T-helper 1 cell (primary cell): ENCODE measurements around the gene PCOLCE2.
"Not testable (repeated sequence)": the region's sequence is repeated elsewhere in the genome, so short reads cannot be mapped to it uniquely, and the experiment has no call there.

Experiments
- DNase-seq, 5 donors: peaks; one replicate each; pipeline ENCODE4 v3.0.0-alpha.2; 2012 to 2020

Gene PCOLCE2

DNA sequence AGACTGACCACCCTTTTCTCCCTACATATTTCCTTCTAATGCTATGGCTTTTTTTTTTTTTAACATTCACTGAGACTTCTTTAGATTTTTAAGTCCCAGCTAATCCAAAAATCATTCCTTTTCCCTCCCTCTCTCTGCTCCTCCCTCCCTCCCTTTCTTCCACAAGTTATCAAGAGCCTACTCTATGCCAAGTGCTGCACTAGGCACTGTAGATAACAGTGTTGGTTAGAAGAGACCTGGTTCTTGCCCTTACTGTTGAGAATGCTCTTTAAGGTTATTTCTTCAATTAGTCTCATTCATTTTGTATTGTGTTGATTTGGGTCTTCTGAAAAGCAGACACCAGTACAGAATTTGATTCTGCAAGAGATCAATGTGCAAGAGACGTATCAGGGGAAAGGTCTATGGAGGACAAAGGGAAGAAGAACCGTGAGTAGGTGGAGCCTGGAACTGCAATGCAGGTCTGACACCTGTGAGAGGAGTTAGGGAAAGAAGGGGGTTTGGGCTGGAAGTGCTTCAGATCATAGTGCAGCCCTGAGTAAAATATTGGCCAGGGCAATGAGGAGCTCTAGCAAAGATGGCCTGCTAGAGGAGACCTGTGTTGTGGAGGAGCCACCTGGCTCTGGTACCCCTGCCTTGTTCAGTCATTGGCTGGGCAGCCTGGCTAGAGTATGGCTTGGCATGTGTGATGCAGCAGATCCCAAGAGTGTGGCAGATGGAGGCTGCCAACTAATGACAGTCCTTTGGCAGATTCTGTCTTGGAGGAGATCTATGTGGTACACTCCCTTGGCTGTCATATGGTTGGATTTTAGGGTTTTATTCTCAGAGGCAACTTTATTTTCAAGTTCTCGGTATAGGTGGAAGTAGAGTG, 9.7 kb upstream of the PCOLCE2 start:
- DNase-seq = no peak

DNA sequence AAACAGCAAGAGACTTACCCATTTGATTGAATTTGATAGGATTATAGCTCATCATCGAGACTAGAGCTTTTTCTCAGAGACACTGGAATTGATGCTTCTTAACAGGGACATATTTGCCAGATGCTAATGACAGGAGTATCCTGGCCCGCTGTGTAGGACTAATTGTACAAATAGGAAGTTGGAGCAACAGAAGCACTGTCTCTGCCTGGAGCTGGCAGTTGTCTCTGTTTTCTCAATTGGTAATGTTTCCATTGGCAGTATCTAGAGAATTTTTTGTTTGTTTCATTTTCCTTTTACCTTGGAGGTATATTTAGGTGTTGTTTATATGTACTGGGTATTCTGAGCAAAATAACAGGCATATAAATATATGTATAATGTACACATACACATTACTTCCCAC, 8.9 kb upstream of the PCOLCE2 start:
- DNase-seq = no peak

DNA sequence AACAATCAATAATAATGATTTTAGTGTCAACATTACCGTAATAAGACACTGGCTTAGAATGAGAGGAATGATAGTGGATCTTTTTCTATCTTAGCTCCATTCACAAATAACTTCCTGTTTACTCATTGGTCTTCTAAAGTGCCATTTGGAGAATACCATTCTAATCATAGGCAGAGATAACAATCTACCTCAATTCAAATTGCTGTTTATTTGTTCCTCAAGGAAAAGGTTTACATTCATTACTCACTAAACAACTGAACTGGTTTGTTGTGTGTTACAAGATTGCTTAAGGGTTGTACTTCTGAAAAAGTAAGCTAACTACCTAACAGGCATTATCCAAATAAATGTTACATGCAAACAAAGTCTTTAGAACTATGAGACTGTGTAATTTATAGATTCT, 8.1 kb upstream of the PCOLCE2 start:
- no peak for DNase-seq

DNA sequence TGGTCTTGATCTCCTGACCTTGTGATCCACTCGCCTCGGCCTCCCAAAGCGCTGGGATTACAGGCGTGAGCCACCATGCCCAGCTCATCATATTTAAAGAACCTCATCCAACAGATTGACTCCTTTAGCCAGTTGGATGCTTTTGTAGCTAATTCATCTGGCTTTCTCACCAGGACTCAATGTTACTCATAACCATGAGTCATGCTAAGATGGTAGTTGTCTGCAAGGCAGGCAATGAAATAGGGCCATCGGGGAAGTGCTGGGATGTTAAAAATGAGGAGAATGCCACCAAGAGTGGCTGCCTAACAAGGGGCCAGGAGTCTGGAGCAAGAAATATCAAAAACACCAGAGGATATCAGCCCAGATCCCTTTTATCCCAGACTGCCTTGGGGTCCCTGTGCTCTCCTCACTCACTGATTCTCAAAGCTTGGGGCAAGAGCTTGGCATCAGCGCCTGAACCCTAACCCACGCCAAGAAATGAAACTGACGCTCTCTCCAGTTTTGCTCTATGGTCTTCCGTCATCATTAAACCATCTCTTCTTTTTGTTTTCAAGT, 7.4 kb upstream of the PCOLCE2 start:
- no peak for DNase-seq

DNA sequence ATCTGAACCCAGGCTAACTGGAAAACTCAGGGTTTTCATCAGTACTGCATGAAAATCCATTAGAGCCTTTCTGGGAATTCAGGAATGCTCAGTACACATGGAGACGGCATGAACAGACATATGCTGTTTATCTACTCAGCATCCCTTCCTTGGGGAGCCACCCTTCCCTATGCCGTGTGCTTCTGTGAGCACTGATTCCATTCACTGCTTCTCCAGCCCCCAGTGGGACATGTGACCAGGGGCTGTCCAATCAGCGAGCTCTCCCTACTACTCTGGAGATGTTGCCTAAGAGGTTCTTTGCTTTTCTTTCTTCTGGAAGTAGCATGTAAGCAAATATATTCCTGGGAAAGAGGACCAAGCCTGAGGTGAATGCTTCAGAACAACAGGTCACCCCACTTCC, 5.6 kb upstream of the PCOLCE2 start:
- no peak for DNase-seq

DNA sequence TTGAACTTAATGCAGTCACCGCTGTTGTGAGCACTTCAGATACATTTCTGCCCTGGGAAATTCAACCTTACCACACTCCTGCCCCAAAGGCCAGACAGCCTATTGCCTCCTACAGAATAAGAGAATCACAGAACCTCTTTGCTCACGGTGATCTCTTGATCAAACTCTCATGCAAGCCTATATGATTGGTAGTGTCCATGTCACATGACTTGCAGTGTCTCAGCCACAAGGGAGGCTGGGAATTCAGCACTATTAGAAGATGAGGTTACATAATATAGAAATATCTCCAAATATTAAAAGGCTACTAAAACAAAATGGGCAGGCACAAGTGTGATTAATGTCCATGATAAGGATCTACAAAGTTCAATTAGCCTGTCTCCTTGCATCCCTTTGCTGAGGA, 3.8 kb upstream of the PCOLCE2 start:
- DNase-seq = no peak

DNA sequence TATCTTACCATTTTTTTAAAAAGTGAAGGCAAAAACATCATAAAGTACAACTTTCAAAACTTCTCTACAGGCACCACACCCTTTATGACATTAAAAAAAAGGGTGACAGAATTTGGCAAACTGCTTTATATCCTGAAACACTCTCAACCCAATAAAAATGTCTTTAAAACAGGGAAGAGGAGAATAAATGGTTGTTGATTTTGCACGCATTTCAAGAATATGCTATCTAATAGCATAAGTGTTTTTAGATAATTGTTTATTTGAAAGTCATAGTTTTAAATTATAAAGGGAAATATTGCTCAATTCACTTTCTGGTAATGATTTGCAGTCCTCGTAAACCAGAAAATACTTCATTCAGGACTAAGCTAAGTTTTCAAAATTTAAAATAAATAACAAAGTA, 1.7 kb upstream of the PCOLCE2 start:
- DNase-seq = no peak

DNA sequence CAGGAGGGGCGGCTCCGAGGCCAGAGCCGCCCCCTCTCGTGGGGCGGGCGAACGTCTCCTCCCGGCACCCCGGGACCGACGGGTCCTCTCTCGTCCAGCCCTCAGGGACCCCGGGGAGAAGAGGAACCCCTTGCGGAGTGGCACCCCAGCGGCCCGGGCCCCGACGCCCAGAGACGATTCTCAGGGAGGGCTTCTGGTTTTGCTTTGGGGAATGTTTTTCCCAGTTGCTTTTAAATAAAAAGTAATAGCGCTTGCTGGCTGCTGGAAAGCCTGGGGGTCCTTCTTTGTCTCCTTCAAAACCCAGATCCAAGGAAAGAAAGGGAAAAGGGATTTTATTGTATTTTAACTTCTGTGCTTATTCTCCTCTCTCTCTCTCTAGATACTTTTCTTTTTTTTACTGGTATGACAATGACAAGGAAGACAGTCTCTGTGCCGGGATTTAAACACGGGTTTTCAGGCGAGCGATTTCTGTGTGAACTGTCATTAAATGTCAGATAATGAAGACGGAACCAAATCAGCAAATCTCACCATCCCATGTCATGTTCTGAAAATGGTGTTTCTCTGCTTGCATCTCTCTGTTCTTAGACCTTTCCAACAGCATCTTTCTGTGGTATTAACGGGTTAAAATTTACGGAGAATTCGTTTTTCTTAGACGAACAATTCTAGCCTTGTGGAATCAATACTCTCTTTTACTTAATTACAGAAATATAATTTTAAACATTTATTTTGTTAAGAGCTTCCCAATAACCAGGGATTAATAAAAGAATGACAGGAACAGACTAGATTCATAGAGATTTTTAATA, 530 bp upstream of the PCOLCE2 start:
- no peak for DNase-seq

DNA sequence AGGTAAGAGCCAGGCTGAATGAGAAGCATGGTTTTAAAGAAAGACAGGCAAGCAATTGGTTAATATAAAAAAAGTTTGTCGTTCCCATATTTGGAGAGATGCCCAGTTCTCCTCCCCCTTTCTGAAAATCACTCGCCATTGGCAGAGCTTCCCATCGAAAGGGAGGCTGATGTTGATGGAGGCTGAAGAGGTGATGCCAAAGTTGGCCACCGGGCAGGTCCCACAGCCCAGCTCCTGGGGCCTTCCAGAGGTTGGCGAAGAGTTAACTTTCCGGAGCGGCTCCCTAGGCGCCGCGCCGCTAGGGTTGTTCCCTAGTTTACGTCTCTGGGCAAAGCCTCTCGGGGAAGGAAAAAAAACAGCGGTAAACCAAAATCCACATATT, 793 bp downstream of the PCOLCE2 start:
- DNase-seq = no peak

DNA sequence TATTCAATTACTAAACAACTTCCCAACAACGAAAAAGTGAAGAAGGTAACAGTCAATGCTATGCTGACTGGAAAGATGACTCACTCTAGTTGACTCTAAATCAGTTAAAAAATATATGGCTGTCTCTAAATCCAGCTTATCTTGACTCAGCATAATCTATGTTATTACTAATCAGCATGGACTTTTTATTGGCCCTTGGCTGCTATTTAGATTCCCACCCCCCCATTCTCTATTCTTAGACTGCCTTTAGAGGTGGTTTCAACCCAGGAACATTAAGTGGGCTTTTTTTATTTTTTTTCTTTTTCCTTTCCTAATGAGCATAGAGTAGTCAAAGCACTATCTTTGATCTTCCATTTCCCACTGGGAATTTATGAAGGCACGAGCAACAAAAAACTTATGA, 1.9 kb downstream of the PCOLCE2 start:
- DNase-seq = no peak

DNA sequence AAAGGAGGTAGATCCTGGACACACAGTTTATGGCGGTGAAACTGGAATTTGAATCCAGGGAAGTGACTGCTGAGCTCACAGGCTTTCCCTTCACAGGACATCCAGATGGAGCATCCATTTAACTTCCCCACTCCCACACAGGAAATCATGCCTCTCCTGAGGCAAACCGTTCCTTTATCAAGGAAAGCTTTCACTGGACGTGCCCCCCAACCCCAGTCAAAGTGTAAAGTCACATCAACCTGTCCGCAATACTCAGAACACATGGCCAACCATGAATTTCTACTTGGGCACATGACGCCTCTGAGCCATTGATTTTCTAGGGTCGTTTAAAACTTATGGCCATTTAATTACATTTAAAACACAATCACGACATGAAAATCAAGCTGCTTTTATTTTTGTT, 2.9 kb downstream of the PCOLCE2 start:
- DNase-seq = no peak

DNA sequence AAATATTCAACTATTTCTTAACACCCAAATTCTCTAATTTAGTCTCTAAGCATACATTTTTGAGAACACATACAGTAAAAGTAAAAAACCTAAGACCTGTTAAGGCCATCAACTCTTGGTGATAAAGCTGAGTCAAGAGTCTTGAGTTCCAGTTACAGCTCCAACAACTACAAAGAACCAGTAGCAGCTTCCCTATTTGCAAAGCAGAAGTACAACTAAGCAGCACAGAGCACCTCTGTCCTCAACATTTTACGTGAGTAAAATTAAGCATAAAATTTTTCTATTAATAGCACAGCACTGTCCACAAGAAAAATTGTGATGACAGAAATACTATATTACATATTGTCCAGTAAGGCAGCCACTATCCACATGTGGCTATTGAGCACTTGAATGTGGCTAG, 4.4 kb downstream of the PCOLCE2 start:
- no peak for DNase-seq

DNA sequence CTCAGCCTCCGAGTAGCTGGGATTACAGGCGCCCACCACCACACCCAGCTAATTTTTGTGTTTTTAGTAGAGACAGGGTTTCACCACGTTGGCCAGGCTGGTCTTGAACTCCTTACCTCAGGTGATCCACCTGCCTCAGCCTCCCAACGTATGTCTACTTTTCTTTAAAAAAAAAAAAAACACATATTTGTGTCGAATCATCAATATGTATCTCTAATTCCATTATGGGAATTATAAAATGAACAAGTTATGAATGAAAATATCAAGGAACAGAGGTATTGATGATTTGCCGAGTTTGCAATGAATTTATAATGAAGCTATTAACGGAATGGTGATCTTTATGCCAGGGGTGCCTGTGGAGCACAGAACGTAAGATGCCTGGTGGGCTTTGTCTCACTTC, 5.3 kb downstream of the PCOLCE2 start:
- DNase-seq = not testable (repeated sequence)

DNA sequence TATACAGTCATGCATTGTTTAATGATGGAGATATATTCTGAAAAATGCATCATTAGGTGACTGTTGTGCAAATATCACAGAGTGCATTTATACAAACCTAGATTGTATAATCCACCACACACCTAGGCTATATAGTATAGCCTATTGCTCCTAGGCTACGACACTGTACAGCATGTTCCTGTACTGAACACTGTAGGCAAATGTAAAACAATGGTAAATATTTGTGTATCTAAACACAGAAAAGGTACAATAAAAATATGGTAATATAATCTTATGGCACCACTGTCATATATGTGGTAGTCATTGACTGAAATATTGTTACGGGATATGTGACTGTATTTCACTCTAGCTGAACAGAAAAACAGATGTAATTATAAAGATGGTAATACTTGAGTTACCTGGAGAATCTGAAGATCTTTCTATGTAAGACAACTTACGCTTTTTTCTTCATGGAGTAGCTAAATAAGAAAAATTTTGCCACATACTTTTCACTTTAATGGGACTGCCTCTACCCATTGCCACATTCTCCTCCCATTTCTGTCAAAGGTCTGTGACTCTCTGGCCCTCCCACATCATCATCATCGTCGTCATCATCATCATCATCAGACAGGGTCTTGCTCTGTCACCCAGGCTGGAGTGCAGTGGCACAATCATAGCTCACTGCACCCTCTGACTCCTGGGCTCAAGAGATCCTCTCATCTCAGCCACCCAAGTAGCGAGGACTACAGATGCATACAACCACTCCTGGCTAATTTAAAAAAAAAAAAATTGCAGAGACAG, 7.2 kb downstream of the PCOLCE2 start:
- DNase-seq = no peak

DNA sequence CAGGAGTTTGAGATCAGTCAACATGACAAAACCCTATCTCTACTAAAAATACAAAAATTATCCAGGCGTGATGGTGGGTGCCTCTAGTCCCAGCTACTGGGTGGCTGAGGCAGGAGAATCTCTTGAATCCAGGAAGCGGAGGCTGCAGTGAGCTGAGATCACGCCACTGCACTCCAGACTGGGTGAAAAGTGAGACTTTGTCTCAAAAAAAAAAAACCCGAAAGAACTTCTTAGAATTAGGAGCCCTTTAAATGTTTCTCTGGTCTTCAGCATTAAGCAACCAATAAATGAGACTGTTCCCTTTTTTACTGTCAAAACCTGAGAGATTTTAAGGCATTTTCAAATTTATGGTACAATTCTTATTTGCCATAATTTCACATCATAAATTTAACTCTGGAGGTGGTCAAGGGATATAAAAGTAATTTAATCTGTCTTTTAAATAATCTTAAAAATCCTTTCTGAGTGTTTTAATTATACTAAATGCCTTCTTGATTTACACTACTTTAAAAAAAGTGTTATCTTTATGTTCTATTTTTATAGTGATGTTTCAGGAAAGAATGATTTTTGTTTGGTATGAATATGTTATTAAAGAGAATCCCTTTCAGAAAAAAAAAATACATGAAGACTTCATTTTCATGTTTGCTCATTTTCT, 10.1 kb downstream of the PCOLCE2 start:
- DNase-seq = no peak

DNA sequence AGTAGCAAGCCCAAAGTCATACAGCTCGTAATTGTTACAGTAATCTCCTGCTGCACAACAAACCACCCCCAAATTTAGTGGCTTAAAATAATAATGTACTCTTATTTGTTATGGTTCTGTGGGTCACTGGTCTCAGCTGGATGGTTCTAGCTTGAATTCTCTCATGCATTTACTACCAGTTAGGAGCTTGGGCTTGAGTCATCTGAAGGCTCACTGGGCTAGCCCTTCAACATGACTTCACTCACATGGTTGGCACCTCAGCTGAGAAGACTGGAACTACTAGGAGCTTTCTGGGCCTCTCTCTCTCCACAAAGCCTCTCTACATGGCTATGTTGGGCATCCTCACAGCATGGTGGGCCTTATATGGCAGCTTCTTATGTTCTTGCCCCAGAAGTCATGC, 12.5 kb downstream of the PCOLCE2 start:
- no peak for DNase-seq

DNA sequence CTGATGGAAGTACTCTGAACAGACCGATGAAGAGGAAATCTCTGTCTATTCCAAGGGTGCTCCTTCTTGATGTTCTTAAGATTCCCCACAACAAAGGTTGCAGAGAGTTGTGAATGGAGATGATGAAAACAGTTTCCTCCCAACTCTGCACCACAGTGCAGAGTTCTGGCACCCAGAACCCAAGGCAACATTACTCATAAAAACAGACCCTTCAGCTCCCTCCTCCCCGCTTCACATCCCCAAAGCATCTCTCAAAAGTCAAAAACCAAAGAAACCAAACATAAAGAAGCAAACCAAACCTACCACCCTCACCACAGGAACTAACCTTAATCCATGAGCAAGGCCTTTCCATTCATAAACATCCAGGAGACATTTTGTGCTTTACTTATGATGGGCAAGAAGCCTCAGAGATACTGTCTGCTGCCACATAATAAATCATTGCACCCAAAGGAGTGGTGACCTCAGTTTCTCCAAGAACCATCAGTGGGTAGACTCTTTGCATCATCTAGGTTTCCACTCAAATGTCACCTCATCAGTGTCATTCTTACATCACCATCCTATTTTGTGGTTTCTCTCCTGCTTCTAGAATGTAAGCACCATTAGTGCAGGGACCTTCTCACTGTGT, 13.2 kb downstream of the PCOLCE2 start:
- no peak for DNase-seq

DNA sequence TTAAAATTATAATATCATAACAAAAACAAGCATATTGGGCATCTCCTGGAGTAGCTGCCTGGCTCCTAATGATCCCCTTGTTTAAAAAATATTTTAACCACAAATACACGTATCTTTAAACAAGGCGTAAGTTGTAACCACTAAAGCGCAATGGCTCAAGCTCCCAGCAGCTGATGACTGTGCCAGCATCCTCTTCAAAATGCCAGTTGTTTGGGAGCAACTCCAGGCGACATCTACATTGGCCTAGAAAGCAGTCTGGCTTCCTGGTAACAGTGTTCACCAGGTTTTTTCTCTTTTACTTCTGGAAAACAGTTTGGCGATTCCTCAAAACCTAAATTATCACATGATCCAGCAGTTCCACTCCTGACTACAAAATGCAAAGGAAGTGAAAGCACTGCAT, 13.8 kb downstream of the PCOLCE2 start:
- DNase-seq = no peak

DNA sequence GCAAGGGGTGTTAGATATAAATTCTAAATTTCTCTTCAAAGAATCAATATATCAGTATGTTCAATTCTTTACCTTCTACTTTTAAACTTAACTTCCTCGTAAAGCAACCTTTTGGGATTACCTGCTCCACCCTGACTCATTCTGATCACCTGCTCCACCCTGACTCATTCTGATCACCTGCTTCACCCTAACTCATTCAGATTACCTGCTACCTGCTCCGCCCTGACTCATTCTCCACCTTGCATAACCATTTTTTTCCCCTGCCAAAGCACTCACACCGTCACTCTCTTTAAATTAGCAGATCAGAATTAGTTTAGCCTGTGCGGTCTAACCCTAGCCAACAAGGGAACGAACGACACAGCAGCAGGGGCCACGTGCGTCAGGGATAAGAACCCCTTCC, 20.5 kb downstream of the PCOLCE2 start:
- not testable (repeated sequence) for DNase-seq

DNA sequence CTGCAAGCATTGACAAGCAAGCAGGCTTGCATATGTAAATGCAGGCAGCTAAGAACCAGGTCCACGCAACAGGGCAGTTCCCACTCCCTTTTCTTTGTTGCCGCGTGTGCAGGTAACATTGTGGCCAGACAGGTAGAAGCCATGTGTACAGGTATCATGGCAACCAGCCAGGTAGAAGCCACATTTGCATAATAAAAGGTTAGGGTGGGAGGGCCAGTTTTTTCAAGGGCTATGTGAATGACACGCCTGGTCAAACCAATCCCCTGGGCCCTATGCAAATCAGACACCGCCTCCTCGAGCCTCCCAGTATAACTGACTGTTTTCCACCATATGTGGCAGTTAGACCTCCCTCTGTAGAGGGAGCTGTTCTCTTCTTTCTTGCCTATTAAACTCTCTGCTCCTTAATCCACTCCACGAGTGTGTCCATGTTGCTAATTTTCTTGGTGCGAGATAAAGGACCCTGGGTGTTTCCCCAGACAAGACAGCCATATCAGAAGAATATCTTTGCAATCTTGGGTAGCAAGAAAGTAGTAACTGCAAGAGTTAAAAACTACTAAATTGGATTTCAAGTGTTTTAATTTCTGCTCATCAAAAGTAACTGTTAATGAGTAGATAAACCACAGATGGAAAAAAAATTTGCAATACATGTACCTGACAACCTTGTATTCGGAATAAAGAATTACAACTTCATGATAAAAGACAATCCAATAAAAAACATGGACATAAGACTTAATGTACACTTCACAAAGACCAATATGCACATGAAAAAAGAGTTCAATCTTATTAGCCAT, 21.8 kb downstream of the PCOLCE2 start:
- no peak for DNase-seq
